TTC549 (cell line): ENCODE data around the gene MEF2D.
A peak's percentile ranks its signal among the peaks of the same experiment; 100 is the strongest.

Experiments
- FAIRE-seq: peaks from 2 replicates; lab custom pipeline; 2012; peaks lifted over from hg19 to GRCh38; lab: Jason Lieb, UNC

The MEF2D gene

DNA sequence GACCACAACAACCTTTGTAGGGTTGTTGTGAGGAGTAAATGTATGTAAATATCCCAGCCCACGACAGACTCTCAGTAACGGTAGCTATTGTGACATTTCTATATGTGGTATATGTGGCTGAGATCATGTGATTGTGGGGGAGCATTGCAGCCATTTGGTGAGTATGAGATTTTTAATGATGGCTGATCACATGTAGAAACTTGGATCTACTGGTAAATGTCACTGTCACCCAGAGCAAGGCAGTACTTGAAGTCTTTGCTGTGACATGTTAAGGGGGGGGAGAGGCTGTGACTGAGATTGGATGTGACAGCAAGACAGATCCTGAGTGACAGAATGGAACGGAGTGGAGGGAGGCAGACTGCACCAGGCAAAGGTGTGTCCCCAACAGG is 23.9 kb upstream of the MEF2D start:
- FAIRE-seq: no peak

DNA sequence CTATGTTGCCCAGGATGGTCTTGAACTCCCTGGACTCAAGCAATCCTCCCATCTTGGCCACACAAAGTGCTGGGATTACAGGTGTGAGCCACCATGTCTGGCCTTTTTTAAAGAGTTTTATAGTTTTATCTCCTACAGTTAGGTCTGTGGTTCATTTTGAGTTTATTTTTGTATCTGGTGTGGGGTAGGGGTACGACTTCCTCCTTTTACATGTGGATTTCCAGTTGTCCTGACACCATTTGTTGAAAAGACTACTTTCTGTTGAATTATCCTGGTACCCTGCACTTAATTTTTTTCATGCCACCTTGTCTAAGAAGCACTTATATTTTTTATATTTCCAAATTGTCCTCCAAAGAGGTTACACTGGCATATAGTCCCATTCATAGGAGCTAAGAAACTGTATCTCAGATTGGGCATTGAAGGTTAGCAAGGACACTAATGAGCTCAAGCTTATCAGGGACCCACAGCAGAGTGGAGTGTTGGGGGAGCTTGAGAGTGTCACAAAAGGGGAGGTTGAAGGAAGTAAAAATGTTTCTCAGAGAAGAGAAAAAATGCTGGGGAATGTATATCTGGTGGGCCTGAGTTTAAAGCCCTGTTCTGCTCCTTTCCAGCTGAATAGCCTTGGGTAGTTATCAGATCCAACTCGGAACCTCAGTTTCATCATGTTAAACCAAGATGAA is 23.4 kb upstream of the MEF2D start:
- FAIRE-seq: no peak

DNA sequence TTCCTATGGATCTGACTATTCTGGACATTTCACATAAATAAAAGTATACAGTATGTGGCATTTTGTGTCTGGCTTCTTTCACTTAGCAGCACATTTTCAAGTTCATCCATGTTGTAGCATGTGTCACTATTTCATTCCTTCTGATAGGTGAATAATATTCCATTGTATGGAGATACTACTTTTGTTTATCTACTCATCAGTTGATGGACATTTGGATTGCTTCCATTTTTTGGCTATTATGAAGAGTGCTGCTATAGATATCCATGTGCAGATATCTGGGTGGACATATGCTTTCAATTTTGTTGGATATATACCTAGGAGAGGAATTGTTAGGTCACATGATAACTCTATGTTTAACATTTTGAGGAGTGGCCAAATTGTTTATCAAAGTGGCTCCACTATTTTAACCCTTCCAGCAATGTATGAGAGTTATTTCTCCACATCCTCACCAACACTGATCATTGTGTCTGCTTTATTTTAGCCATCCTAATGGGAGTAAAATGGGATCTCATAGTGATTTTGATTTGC is 21.9 kb upstream of the MEF2D start:
- no peak for FAIRE-seq

- FAIRE-seq: no peak
Observed at GRCh38 chr1:156517748-156518147, 17.2 kb upstream of the MEF2D start.

GRCh38 chr1:156516821-156517220 is 16.2 kb upstream of the MEF2D start:
- FAIRE-seq: no peak

DNA sequence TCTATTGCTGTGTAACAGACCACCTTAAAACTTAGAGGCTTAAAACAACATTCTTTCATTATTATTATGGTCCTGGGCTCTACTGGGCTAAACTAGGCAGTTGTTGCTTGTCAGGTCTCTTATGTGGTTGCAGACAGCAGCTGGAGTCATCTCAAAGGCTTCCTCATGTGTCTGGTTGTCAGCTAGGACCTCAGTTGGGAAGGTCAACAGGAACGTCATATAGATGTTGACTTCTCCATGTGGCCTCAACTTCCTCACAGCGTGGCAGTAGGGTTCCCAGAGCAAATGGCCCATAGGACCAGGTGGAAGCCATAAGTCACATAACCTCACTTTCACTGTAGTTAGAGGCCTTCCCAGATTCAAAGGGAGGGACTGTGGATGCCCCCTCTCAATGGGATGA is 15.4 kb upstream of the MEF2D start:
- no peak for FAIRE-seq

GRCh38 chr1:156513185-156513584 is 12.6 kb upstream of the MEF2D start:
- no peak for FAIRE-seq

GRCh38 chr1:156511644-156512043 is 11.1 kb upstream of the MEF2D start:
- no peak for FAIRE-seq

DNA sequence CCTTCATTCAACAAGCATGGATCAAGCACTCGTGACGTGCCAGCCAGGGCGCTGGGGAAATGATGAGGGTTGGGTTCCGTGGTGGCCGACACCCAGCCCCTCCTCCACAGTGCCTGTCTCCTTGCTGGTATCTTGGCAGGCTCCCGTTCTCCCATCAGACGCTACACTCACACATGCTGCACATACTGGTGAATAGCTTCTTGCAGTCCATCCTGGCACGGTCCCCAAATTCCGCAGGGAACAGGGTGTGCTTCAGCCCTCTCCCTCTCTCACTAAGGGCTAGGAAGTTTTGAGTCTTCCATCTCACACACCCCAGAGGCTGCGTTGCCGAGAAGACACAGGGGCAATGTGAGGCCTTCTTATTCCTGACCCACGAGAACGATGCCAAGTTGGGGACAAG is 10.1 kb upstream of the MEF2D start:
- FAIRE-seq: no peak

GRCh38 chr1:156509424-156510034 is 9.0 kb upstream of the MEF2D start:
- FAIRE-seq: no peak

GRCh38 chr1:156508955-156509234 is 8.3 kb upstream of the MEF2D start:
- no peak for FAIRE-seq

DNA sequence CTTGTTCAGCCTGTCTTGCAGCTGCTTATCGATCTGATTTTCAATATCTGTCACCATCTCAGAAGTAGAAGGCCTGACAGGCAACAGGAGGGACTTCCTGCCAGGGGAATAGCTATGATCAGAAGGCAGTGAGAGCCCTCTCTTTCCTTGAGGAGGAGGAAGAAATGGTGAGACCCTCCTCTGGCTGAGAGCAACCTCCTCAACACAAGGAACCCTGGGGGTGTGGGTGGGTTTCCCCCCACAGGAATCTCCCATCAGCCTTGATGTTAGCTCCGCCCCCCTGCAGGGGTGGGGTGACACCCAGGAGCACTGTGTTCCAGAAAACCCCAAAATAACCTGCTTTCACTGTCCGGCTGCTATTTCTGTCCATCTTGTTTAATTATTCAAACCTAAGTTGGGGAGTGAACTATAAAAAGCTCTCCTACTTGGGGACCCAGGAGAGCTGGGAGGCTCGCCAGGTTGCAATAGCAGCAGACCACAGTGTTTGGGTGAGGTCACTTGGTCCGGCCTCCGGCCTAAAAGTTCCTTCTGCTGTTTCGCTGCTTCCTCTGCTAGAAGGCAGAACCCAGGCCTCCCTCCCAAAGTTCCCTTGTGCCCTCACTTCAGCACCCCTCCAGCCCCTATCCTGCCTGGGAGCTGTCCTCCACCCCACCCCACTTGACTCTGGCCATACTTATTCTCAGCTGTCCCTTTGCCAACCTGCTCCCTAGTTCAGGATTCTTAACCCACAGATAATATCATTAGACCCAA is 7.8 kb upstream of the MEF2D start:
- FAIRE-seq: no peak

- FAIRE-seq: no peak
Observed at GRCh38 chr1:156506450-156506849, 5.9 kb upstream of the MEF2D start.

DNA sequence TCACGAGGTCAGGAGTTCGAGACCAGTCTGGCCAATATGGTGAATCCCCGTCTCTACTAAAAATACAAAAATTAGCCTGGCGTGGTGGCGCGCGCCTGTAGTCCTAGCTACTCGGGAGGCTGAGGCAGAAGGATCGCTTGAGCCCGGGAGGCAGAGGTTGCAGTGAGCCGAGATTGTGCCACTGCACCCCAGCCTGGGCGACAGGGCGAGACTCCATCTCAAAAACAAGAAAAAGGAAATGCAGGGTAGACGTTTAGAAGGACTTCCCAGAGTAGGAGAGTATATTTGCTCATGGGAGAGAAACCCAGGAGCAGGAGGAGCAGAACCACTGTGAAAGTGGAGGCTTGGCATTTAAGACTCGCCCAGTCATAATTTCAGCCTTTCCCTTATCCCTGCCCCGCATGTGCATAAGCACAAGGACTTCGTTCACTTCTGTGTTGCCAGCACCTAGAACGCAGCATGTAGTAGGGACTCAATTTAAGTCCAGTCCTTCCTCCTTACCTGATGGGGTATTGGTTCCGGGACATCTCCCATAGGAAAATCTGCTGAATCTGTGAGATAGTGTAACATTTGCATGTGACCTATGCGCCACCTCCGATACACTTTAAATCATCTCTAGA is 5.2 kb upstream of the MEF2D start:
- FAIRE-seq: no peak

GRCh38 chr1:156504821-156505678 is 4.5 kb upstream of the MEF2D start:
- peak; percentile 94 for FAIRE-seq

- FAIRE-seq: no peak
Observed at GRCh38 chr1:156504438-156504813, 3.9 kb upstream of the MEF2D start.

GRCh38 chr1:156503698-156504437 is 3.3 kb upstream of the MEF2D start:
- FAIRE-seq: no peak

DNA sequence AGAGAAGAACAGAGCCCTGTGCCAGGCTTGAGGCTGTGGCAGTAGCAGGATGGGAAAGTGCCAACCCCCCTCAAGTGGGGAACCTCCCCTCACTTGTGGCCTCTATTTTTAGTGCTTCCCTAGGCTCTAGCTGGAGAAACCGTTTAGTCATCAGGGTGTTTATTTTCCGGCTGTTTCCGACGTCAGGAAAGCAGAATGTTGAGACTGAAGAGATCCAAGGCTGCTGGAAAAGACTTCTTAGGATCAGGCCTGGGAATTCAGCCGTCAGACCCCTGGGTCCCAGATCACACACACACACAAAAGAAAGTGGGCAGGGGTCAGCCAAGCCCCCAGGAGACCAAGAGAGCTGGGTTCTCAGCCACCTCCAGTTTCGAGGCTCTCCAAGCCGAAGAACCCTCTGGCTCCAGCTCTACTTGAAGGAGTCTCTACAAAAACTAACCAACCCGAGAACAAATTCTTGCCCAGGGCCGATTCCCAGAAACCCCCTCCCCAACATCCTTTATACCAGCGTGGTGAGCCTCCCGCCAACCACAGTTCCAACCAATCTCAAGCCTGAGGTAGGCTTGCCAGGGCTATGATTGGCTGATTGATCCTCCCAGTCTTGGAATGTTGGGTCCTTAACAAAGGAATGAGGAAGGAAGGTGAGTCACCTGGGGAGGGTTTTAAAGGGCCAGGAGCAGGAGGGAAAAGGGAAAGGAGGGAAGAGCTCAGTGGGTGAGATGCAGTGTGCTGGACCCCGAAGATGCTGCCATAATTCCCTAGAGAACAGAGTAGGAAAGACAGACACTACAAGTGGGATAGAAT is 2.5 kb upstream of the MEF2D start:
- FAIRE-seq: peak; percentile 67

DNA sequence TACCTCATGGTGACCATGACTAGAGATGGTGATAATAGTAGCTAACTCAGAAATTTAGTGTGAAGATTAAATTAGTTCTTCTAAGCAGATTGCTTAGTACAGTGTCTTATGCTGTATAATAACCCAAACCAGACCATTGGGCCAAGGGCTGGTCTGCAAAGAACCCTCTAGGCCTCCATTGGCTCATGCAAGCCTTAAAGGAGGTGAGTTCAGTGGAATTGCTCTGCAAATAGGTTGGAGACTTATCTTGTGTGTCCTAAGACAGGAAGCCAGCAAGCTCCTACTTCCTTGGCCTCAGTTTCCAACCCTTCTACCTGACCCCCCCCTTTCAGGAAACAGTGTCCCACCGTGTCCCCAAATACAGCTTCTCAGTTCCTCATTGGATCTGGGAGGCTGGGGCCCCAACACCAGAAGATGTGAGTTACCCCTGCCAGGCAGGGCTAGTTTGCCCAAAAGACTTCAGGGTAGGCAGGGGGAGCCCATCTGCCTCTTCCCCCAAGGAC is 1.9 kb upstream of the MEF2D start:
- FAIRE-seq: no peak

GRCh38 chr1:156500793-156501506 is 375 bp upstream of the MEF2D start:
- no peak for FAIRE-seq
